ENCODE measurements around the gene JUN. TPM values are rescaled to one million over a fixed set of nuclear protein-coding genes. Genes with fewer than 3 reads are reported as not detected.

Gene JUN
- total RNA-seq, 1 donor from 2014 or later: 201 TPM

DNA sequence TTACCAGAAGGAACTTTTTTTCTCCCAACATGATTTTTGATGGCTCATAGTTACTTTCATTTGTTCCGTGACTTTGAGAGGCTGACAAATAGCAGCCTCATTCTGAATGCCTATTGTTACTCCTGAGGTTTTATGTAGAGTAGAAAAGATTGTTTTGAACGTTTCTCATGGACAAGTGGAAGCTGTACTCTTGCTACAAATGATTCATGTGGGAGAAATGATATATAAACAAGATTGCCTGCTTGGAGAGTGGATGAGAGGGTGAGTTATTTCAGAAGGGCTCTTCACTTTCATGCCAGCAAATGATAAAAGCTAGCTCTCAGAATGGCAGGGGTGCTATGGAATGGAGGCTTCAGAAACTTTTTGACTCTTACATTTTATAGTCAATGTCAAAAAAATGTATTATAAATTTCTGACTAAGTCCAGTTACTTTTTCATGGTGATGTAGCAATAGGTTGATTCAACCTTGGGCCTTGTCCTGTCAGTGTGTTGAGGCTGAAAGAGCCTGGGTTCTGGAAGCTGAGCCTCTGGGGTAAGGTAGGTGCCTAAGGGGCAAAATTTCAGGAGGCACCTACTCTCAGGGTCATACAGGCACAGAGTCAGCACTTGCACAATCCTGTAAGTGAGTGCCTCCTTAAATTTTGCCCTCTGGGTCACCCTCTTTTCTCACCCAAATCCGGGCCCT is 19.4 kb downstream of the JUN start:
- DNase-seq (ENCODE audit: extremely low read depth, low read depth, low spot score): no peak

GRCh38 chr1:58763214-58763613 is 20.6 kb downstream of the JUN start:
- DNase-seq (ENCODE audit: extremely low read depth, low read depth, low spot score): no peak

DNA sequence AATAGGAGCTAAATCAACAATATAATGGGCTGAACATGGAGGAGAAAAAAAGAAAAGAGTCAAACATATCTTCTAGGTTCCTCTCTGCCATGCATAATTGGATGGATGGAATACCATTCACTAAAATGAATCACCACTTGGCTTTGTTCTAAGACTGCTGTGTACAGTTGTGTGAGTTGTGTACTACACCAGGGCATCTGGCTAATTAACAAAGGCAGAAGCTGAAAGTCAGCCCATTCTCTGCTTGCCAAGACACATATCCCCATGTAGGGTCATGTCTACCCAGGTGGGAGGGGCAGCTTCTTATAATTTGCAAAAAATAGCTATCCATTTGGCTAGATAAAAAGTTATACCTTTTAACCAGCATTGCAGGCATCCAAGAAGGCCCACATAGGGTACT is 21.0 kb downstream of the JUN start:
- DNase-seq (ENCODE audit: extremely low read depth, low read depth, low spot score): no peak

GRCh38 chr1:58755468-58755872 is 28.4 kb downstream of the JUN start:
- peak; percentile 98 for DNase-seq (ENCODE audit: extremely low read depth, low read depth, low spot score)

DNA sequence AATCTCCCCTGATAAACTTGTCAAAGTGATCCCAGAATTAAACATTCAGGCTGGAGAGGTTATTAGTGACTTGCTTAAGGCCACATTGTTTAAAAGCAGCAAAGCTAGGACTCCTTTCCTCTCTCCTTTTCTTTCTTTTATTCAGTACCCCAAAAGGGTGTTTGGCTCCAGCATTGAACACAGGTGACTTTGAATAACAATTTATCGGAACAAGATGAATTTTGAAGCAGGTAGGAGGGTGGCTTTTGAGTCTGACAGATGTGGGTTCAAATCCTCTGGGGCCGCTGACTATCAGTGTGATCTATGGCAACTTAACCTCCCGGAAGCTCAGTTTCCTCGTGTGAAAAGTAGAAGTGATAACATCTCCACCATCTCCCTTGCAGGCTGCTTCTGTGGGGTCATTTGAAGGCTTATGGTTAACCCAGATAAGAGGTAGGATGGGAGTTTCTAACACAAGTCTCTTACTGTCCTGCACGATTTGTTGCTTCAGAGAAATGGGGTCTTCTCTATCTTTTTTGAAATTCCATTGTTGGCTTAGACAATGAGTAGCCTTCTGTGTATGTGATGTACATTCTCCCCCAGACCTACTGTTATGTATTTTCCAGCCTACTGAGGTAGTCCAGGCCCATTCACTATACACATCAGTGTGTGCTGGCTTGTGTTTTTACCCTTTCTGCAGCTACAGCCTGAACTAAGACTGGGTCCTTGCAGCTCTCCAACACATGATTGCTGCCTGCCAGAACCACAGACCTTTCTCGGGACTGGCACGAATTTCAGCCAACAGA is 29.0 kb downstream of the JUN start:
- DNase-seq (ENCODE audit: extremely low read depth, low read depth, low spot score): no peak

- DNase-seq (ENCODE audit: extremely low read depth, low read depth, low spot score): no peak
Observed at GRCh38 chr1:58754073-58754613, 29.7 kb downstream of the JUN start.

DNA sequence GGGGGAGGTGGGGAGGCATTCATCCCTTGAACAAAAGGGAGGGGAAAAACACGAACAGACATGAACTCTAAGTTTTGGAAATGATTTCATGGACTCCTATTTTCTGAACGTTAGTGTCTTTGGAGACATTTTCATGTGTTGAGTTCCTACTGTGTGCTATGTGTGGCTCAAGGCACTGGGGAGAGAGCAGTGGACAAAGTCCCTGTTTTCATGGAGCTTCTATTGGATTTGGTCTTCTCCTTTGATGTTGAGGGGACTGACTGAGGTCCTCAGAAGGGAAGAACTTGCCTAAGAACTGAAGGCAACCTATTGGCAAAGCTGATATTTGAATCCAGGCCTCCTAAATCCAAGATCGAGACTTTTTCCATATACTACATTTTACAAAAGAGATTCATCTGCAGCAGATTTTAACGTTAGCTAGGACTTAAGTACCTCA is 30.4 kb downstream of the JUN start:
- DNase-seq (ENCODE audit: extremely low read depth, low read depth, low spot score): no peak

GRCh38 chr1:58749646-58750045 is 34.2 kb downstream of the JUN start:
- no peak for DNase-seq (ENCODE audit: extremely low read depth, low read depth, low spot score)

- no peak for DNase-seq (ENCODE audit: extremely low read depth, low read depth, low spot score)
Observed at GRCh38 chr1:58748666-58749065, 35.2 kb downstream of the JUN start.

DNA sequence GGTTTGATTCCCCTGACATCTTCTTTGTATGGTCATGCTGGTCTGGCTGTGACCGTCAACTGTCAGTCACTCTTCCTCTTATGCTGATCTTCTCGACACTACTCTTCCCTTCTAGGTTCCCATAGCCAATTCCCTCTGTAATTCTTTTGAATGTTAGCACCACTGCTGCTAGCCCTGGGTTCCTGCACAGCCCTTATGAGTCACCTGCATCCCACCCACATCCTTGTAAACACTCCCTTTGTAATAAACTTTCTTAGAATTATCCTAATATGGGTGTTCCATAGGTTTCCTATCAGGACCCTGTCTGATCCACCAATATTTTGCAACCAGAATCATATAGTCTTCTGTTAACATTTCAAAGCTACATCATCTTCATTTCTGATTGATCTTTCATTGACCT is 37.1 kb downstream of the JUN start:
- DNase-seq (ENCODE audit: extremely low read depth, low read depth, low spot score): no peak

GRCh38 chr1:58746182-58746581 is 37.7 kb downstream of the JUN start:
- DNase-seq (ENCODE audit: extremely low read depth, low read depth, low spot score): no peak

- DNase-seq (ENCODE audit: extremely low read depth, low read depth, low spot score): no peak
Observed at GRCh38 chr1:58745666-58746065, 38.2 kb downstream of the JUN start.

- DNase-seq (ENCODE audit: extremely low read depth, low read depth, low spot score): no peak
Observed at GRCh38 chr1:58745117-58745516, 38.7 kb downstream of the JUN start.

DNA sequence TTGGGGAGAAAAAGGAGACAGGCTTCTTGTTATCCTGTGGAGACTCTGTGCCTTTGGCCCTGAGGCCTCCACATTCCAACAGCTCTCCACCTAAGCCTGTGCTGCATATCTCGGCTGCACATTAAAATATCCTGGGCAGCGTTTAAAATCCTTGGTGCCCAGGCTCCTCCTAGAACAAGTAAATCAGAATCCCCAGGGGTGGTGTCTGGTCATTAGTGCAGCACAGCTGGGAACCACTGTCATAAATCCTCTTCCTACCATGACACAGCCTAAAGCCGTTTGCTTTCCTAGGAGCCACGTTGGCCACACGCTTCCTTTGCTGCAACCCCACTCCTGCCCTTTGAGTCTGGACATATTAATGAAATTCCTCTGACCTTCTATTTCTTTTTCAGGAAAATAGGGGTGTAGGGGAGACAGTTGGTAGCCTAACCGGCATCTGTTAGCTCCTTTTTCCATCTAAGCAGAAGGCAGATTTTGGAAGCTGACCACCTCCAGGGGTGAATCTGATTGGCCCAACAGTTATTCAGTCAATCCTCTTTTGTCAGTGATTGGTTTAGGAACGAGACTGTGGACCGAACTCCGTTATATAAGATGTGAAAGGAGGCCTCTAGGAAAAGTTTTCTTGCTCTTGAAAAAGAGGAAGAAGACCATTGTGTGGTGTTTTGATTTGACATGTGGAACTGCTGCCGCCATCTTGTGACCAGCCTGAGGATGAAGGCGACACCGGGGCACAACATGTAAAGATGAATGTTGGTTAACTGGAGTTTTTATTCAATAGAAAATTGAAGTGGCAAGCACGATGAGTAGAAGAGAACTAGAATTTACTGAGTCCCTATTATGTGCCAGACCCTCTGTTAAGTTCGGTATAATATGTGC is 41.9 kb downstream of the JUN start:
- DNase-seq (ENCODE audit: extremely low read depth, low read depth, low spot score): no peak

GRCh38 chr1:58739856-58740466 is 43.9 kb downstream of the JUN start:
- no peak for DNase-seq (ENCODE audit: extremely low read depth, low read depth, low spot score)

DNA sequence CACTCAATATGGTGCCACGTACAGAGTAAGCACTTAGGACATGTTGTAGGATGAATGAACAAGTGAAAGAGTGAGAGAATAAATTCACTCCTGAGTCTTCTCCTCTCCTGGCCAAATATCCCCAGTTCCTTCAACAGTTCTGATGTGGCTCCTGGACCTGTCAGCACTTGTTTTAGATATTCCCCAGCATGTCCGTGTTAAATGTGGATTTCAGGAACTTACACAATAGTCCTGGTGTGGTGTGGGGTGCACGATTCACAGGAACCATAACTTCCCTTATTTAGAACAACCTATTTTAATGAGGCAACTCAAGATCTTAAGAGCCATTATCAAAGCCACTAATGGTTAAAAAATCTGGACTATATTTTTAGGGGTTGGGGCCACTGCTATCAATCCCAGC is 45.0 kb downstream of the JUN start:
- no peak for DNase-seq (ENCODE audit: extremely low read depth, low read depth, low spot score)

- no peak for DNase-seq (ENCODE audit: extremely low read depth, low read depth, low spot score)
Observed at GRCh38 chr1:58735586-58735985, 48.3 kb downstream of the JUN start.

- DNase-seq (ENCODE audit: extremely low read depth, low read depth, low spot score): no peak
Observed at GRCh38 chr1:58734630-58735029, 49.2 kb downstream of the JUN start.

DNA sequence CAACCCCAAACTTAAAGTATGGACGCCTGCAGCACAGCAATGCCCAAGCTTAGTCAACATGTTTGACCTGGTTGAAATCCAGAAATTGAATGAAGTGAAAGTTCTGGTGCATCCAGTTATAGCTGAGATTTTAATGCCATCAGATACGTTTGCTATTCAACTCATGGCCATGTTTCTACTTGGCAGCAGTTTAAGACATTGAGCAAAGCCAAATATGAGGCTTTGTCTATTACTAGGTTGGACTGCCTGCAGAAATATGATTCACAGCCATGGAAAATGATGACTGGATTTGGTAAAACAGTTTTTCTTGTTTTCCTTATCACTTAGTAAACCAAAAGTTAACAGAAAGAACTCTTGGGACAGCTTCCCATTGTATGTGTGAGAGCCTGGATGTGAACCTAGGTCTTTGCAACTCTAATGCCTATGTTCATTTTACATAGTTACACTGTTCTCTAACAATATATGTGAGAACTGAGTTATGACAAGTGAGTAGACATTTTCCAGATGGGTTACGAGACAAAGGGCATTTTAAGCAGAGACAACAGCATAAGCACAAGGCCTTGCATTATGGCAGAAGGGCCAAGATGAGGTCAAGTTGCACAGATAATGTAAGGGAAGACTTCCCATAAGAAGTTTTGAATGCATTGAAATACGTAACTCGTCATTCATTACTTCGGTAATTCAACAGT is 51.6 kb downstream of the JUN start:
- no peak for DNase-seq (ENCODE audit: extremely low read depth, low read depth, low spot score)

All from glomerular endothelial cell (primary cell).